Measurements from ENCODE around the gene IRF8. TPM values are rescaled to one million over a fixed set of nuclear protein-coding genes. Genes with fewer than 3 reads are reported as not detected.

Gene IRF8
- total RNA-seq, 1 experiment from 2014 or later = not detected

GRCh38 chr16:85956426-85956825 lies 57.5 kb downstream of the IRF8 start:
- no TSS peak for BruUV-seq (replicated peaks)
- ChIA-PET CTCF (no interaction called here), POLR2A (interaction anchor here (0.6 kb wide), 1 partner anchor 762 kb away, joined by 3 read pairs; no protein-coding TSS in a partner anchor)
- Mint-ChIP-seq H3K9me3 (ENCODE audit: unreplicated experiment) (no peaks in the 10 kb centered on the region), H3K4me1 (ENCODE audit: insufficient read depth, unreplicated experiment) (no peaks in the 10 kb centered on the region), H3K27ac (ENCODE audit: low read depth, unreplicated experiment) (no peak overlapping the region), H3K4me3 (ENCODE audit: unreplicated experiment) (no peak overlapping the region), H3K36me3 (ENCODE audit: insufficient read depth, unreplicated experiment) (no peaks in the 10 kb centered on the region), H3K27me3 (ENCODE audit: insufficient read depth, unreplicated experiment) (peaks cover 57% of the 10 kb centered on the region)
- intact Hi-C loops (cut with micrococcal nuclease) = no loop called here
- TF ChIP-seq, protein P1, sequence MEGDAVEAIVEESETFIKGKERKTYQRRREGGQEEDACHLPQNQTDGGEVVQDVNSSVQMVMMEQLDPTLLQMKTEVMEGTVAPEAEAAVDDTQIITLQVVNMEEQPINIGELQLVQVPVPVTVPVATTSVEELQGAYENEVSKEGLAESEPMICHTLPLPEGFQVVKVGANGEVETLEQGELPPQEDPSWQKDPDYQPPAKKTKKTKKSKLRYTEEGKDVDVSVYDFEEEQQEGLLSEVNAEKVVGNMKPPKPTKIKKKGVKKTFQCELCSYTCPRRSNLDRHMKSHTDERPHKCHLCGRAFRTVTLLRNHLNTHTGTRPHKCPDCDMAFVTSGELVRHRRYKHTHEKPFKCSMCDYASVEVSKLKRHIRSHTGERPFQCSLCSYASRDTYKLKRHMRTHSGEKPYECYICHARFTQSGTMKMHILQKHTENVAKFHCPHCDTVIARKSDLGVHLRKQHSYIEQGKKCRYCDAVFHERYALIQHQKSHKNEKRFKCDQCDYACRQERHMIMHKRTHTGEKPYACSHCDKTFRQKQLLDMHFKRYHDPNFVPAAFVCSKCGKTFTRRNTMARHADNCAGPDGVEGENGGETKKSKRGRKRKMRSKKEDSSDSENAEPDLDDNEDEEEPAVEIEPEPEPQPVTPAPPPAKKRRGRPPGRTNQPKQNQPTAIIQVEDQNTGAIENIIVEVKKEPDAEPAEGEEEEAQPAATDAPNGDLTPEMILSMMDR (IDR thresholded peaks at IDR 0.05; ENCODE audit: unreplicated experiment) = no peak
- no peak for DNase-seq (ENCODE audit: unreplicated experiment)

DNA sequence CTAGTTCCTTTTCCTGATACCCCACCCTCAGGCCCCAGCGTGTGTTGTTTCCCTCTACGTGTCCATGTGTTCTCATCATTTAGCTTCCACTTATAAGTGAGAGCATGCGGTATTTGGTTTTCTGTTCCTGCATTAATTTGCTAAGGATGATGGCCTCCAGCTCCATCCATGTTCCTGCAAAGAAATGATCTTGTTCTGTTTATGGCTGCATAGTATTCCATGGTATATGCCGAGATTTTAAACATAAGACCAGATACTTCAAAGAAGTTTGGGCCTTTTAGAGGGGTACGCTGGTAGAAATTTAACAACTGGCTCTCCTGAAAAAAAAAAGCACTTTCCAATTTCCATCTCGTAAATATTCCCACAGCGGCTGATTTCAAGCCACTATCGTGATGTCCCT lies 59.8 kb downstream of the IRF8 start:
- CTCF ChIA-PET = no interaction called here
- intact Hi-C loops (cut with micrococcal nuclease) = no loop called here
- no peak for DNase-seq (ENCODE audit: unreplicated experiment)
- Mint-ChIP-seq H3K4me3 (ENCODE audit: unreplicated experiment) (no peak overlapping the region), H3K27me3 (ENCODE audit: insufficient read depth, unreplicated experiment) (peaks cover 58% of the 10 kb centered on the region), H3K36me3 (ENCODE audit: insufficient read depth, unreplicated experiment) (no peaks in the 10 kb centered on the region), H3K4me1 (ENCODE audit: insufficient read depth, unreplicated experiment) (no peaks in the 10 kb centered on the region), H3K27ac (ENCODE audit: low read depth, unreplicated experiment) (no peak overlapping the region), H3K9me3 (ENCODE audit: unreplicated experiment) (no peaks in the 10 kb centered on the region)
- TF ChIP-seq, protein P1 (IDR thresholded peaks at IDR 0.05; ENCODE audit: unreplicated experiment) = no peak
- no TSS peak for BruUV-seq (replicated peaks)
- POLR2A ChIA-PET = no interaction called here

GRCh38 chr16:85959686-85960085 lies 60.7 kb downstream of the IRF8 start:
- TF ChIP-seq, protein P1 (IDR thresholded peaks at IDR 0.05; ENCODE audit: unreplicated experiment) = no peak
- no peaks in the 10 kb centered on the region for H3K4me1 Mint-ChIP-seq (ENCODE audit: insufficient read depth, unreplicated experiment)
- ChIA-PET CTCF (no interaction called here), POLR2A (no interaction called here)
- BruUV-seq (replicated peaks) = no TSS peak
- no peak overlapping the region for H3K27ac Mint-ChIP-seq (ENCODE audit: low read depth, unreplicated experiment)
- H3K9me3 Mint-ChIP-seq (ENCODE audit: unreplicated experiment) = no peaks in the 10 kb centered on the region
- intact Hi-C loops (cut with micrococcal nuclease) = no loop called here
- H3K27me3 Mint-ChIP-seq (ENCODE audit: insufficient read depth, unreplicated experiment) = peaks cover 62% of the 10 kb centered on the region
- no peak overlapping the region for H3K4me3 Mint-ChIP-seq (ENCODE audit: unreplicated experiment)
- no peaks in the 10 kb centered on the region for H3K36me3 Mint-ChIP-seq (ENCODE audit: insufficient read depth, unreplicated experiment)
- no peak for DNase-seq (ENCODE audit: unreplicated experiment)

DNA sequence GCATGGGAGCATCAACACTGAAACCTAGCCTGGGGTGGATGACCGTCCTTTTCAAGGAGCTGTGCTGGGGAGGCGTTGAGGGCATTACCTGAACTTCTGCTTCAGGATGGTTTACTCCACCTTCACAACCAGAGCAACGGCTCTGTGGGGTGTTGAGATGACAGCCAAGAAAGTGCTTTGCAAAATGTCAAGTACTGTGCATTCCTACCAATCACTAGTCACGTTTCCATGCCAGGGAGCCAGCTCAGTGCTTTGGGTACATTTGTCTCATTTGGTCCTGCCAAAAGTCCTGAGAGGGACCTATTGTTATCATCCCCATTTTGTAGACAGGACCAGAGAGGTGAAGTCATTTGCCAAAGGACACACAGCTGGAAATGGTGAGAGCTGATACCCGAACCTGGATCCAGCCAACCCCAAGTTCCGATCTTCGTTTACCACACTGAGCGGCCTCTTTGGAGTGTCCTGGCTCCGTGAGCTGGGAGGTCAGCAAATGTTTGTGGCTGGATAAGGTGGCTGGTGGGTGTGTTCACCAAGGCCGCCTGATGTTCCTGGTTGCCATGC lies 61.6 kb downstream of the IRF8 start:
- no peaks in the 10 kb centered on the region for H3K4me1 Mint-ChIP-seq (ENCODE audit: insufficient read depth, unreplicated experiment)
- intact Hi-C loops (cut with micrococcal nuclease) = no loop called here
- no TSS peak for BruUV-seq (replicated peaks)
- no peak overlapping the region for H3K27ac Mint-ChIP-seq (ENCODE audit: low read depth, unreplicated experiment)
- H3K27me3 Mint-ChIP-seq (ENCODE audit: insufficient read depth, unreplicated experiment) = peaks cover 62% of the 10 kb centered on the region
- POLR2A ChIA-PET = no interaction called here
- CTCF ChIA-PET = interaction anchor here (0.8 kb wide), 1 partner anchor 140 kb away, joined by 4 read pairs; no protein-coding TSS in a partner anchor
- H3K9me3 Mint-ChIP-seq (ENCODE audit: unreplicated experiment) = no peaks in the 10 kb centered on the region
- H3K4me3 Mint-ChIP-seq (ENCODE audit: unreplicated experiment) = no peak overlapping the region
- no peak for DNase-seq (ENCODE audit: unreplicated experiment)
- H3K36me3 Mint-ChIP-seq (ENCODE audit: insufficient read depth, unreplicated experiment) = no peaks in the 10 kb centered on the region
- TF ChIP-seq, protein P1 (IDR thresholded peaks at IDR 0.05; ENCODE audit: unreplicated experiment) = no peak
